NT2/D1 (cell line): ENCODE data around the gene PTK6.

Experiments
- SUZ12 ChIP-seq: IDR thresholded peaks from 2 replicates; pipeline ENCODE4 v1.6.1; 2011; ENCODE audit not compliant: insufficient read length, insufficient read depth; ENCODE audit errors: extremely low read depth
- ZNF274 ChIP-seq: IDR thresholded peaks from 2 replicates; pipeline ENCODE4 v1.6.1; 2011; ENCODE audit warnings: mild to moderate bottlenecking, low read depth, low read length

DNA sequence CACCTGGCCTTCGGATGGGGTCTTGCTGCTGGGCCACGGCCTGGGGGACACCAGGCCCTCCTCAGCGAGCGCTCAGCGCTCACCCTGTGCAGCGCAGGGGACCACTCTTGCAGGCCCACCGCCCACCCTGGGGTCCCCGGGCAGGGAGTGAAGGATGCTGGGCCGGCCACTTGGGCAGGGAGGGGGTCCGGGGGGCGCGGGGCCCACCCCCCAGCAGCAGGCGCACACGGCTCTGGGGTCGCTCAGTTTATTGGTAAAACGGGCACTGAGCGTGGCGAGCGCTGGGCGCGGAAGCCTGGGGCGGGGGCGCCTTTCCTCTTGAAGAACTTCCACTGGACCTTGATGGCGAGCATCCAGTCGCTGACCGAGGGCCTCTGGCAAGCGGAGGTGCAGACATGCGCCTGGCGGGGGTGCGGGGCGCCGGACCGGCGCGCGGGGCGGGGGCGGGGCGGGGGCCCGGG is 49.4 kb downstream of the PTK6 start:
- TF ChIP-seq SUZ12 (no peak), ZNF274 (no peak)
